Astrocyte of the spinal cord (primary cell): ENCODE results near the gene DNAJC18.
"Not testable (repeated sequence)": the region's sequence is repeated elsewhere in the genome, so short reads cannot be mapped to it uniquely, and the experiment has no call there.

Experiments
- DNase-seq: peaks from one replicate; pipeline ENCODE4 v3.0.0; 2011; ENCODE audit warnings: low read depth, low spot score
- H3K4me3 ChIP-seq: 2 replicates; pipeline ENCODE4 v1.5.1; 2011; ENCODE audit warnings: low read depth, mild to moderate bottlenecking, low read length, moderate library complexity
- CTCF ChIP-seq: IDR thresholded peaks from 2 replicates; pipeline ENCODE4 v1.5.1; 2012; ENCODE audit warnings: low read depth, mild to moderate bottlenecking, low read length, inconsistent platforms
- in situ Hi-C: cut with HindIII; loops from 2 replicates; pipeline ENCODE4 v1.10.0; 2017; ENCODE audit warnings: low sequenced_read_pairs

The DNAJC18 gene

GRCh38 chr5:139481122-139481533, 41.8 kb upstream of the DNAJC18 start:
- in situ Hi-C loops: no loop called here
- peak overlapping the region; percentile 57 for H3K4me3 ChIP-seq
- no peak for DNase-seq
- no peak for TF ChIP-seq CTCF

DNA sequence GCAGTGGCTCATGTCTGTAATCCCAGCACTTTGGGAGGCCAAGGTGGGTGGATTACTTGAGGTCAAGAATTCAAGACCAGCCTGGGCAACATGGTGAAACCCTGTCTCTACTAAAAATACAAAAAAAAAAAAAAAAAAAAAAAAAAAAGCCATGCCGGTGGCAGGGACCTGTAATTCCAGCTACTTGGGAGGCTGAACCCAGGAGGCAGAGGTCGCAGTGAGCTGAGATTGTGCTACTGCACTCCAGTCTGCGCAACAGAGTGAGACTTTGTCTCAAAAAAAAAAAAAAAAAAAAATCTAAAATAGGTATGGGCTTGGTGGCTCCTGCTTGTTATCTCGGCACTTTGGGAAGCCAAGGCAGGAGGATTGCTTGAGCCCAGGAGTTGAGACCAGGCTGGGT, 40.4 kb upstream of the DNAJC18 start:
- in situ Hi-C loops, DNase-seq, H3K4me3 ChIP-seq: not testable (repeated sequence)

- DNase-seq, H3K4me3 ChIP-seq, in situ Hi-C loops: not testable (repeated sequence)
These were observed 39.5 kb upstream of the DNAJC18 start for GRCh38 chr5:139478657-139479423.

DNA sequence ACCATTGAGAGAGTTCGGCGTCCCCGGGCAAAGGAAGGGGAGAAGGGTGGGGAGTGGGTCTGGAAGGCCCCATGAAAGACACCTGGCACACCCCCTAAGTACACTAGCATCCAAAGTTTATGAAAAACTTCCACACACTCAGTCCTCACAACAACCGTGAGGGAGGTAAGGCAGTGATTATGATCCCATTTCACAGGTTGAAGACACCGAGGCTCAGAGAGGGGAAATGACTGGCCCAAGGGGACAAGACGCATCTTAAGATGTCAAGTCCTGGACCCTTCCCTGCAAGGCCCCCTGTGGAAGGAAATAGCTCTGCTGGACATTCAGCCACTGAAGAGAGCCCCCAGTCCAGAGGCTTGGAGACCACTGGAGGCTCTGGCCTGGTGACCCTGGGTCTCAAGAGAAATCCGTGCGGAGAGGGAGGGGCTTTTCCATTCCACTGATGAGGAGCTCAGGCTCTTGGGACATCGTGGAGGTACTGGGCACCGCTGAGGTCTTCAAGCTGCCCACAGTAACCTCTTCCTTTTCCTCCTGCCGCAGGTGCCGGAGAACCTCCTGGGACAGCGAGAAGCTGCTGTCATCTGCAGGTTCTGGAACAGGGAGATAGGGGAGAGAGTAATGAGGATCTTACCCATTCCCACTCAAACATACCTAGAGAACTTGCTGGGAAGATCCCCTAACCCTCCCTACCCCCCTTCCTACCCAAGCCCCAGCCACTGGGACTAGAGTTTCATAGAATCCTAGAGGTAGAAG, 36.7 kb upstream of the DNAJC18 start:
- in situ Hi-C loops: no loop called here
- TF ChIP-seq CTCF: no peak
- no peak for DNase-seq
- H3K4me3 ChIP-seq: no peak overlapping the region

DNA sequence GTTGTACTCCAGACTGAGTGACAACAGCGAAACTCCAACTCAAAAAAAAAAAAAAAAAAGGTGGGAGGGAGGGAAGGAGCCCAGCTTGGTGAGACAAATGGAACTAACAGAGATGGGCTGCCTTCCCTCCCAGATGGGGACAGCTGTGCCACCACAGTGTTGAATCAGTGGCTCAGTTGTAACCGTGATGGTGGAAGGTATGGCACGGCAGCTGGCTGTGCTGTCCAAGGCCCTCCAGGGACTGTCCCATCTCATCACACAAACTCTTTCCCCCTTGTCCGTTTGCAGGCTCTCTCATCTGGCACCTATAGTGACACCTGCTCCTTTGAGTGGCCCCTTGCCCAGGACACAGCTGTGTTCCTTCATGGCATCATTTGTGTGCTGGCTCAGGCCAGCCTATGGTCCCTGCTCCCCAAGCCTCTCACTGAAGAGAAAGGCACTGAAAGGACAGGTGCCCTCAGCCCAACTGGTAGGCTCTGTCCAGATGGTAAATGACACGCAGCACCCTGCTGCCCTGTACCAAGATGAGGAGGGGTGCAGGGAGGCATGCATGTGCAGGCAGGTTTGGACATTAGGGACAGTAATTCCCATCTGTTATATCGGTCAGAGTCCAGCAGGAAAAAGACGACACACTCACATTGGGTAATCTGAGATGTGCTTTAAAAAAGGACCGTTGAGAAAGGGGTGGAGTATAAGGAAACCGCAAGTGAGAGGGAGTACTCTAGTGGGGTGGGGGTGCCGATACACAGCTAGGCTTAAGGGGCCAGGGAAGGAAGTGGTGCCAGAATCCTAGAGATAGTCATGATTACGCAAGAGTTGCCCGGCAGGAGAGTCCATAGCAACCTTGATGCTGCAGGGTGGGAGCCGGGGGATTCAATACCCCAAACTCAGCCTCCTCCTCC, 35.8 kb upstream of the DNAJC18 start:
- no peak overlapping the region for H3K4me3 ChIP-seq
- TF ChIP-seq CTCF: no peak
- in situ Hi-C loops: no loop called here
- DNase-seq: peak; percentile 67

- TF ChIP-seq CTCF: no peak
- in situ Hi-C loops: no loop called here
These were observed 34.2 kb upstream of the DNAJC18 start for GRCh38 chr5:139473565-139473964.

GRCh38 chr5:139473105-139473504, 33.8 kb upstream of the DNAJC18 start:
- TF ChIP-seq CTCF: no peak
- no peak overlapping the region for H3K4me3 ChIP-seq
- in situ Hi-C loops: no loop called here
- DNase-seq: peak; percentile 35

More at GRCh38 chr5:139473565-139473964, 34.2 kb upstream of the DNAJC18 start:
- no peak for DNase-seq
- H3K4me3 ChIP-seq: no peak overlapping the region
